NCI-H2029 treated with DMSO at 0.1 percent for 48 hours (cell line): Measurements from ENCODE around the gene PTGER4.
"Not testable (repeated sequence)": the region's sequence is repeated elsewhere in the genome, so short reads cannot be mapped to it uniquely, and the experiment has no call there.

Experiments used
- DNase-seq: peaks from one replicate; lab custom pipeline; 2025; lab: John Stamatoyannopoulos, UW

Gene PTGER4

GRCh38 chr5:40689438-40689837, 9.7 kb downstream of the PTGER4 start:
- DNase-seq, result no peak

GRCh38 chr5:40690267-40690666, 10.6 kb downstream of the PTGER4 start:
- DNase-seq, result no peak

GRCh38 chr5:40691894-40692293, 12.2 kb downstream of the PTGER4 start:
- DNase-seq, result no peak

GRCh38 chr5:40694433-40694832, 14.7 kb downstream of the PTGER4 start:
- no peak for DNase-seq

GRCh38 chr5:40700116-40700782, 20.5 kb downstream of the PTGER4 start:
- DNase-seq, result no peak

GRCh38 chr5:40702027-40702426, 22.3 kb downstream of the PTGER4 start:
- DNase-seq, result not testable (repeated sequence)

- DNase-seq, result not testable (repeated sequence)
These were observed 25.8 kb downstream of the PTGER4 start for GRCh38 chr5:40705484-40705883.

GRCh38 chr5:40710575-40710974, 30.9 kb downstream of the PTGER4 start:
- not testable (repeated sequence) for DNase-seq

- no peak for DNase-seq
These were observed 34.3 kb downstream of the PTGER4 start for GRCh38 chr5:40714001-40714400.

GRCh38 chr5:40716000-40716399, 36.3 kb downstream of the PTGER4 start:
- no peak for DNase-seq

GRCh38 chr5:40716590-40716989, 36.9 kb downstream of the PTGER4 start:
- DNase-seq, result no peak

- no peak for DNase-seq
These were observed 37.6 kb downstream of the PTGER4 start for GRCh38 chr5:40717281-40717680.

- DNase-seq, result no peak
These were observed 40.4 kb downstream of the PTGER4 start for GRCh38 chr5:40720069-40720468.

- not testable (repeated sequence) for DNase-seq
These were observed 42.8 kb downstream of the PTGER4 start for GRCh38 chr5:40722497-40722911.

- no peak for DNase-seq
These were observed 53.7 kb downstream of the PTGER4 start for GRCh38 chr5:40733434-40733833.

- DNase-seq, result no peak
These were observed 54.3 kb downstream of the PTGER4 start for GRCh38 chr5:40733879-40734563.

- no peak for DNase-seq
These were observed 55.3 kb downstream of the PTGER4 start for GRCh38 chr5:40734986-40735385.

- no peak for DNase-seq
These were observed 55.9 kb downstream of the PTGER4 start for GRCh38 chr5:40735609-40736008.

- no peak for DNase-seq
These were observed 56.6 kb downstream of the PTGER4 start for GRCh38 chr5:40736103-40736875.

GRCh38 chr5:40738502-40738901, 58.8 kb downstream of the PTGER4 start:
- no peak for DNase-seq
